ENCODE measurements around the gene ANKDD1B. TPM values are rescaled to one million over a fixed set of nuclear protein-coding genes. Genes with fewer than 3 reads are reported as not detected.

The ANKDD1B gene
- total and polyA plus RNA-seq, 9 of the 15 experiments (the other 6 are each of a cell fraction or from before 2014, with no cell fraction given), result 0.04 to 0.29 (median 0.18) TPM; not detected in 1

- TF ChIP-seq ZNF511 (CRISPR knock-in tag; IDR thresholded peaks at IDR 0.05), result no peak
- no peak for TF ChIP-seq ZNF75A (CRISPR knock-in tag; IDR thresholded peaks at IDR 0.05)
- TF ChIP-seq ESRRA (IDR thresholded peaks at IDR 0.05; ENCODE audit: borderline replicate concordance, low read depth), result no peak
- TF ChIP-seq RFX7 (CRISPR knock-in tag; IDR thresholded peaks at IDR 0.05), result no peak
- TF ChIP-seq ZNF778 (CRISPR knock-in tag; IDR thresholded peaks at IDR 0.05), result no peak
- TF ChIP-seq NONO (IDR thresholded peaks at IDR 0.05; ENCODE audit: low read depth in 2 of 2, low read length in 1 of 2), result no peak
- TF ChIP-seq PHF20 (IDR thresholded peaks at IDR 0.05; ENCODE audit: partially characterized antibody), result peak; percentile 14
- TF ChIP-seq ZBTB9 (CRISPR knock-in tag; IDR thresholded peaks at IDR 0.05), result no peak
- TF ChIP-seq RFX1 (IDR thresholded peaks at IDR 0.05), result no peak
- TF ChIP-seq YBX1 (IDR thresholded peaks at IDR 0.05), result no peak
- no peak for TF ChIP-seq CHD4 (IDR thresholded peaks at IDR 0.05; ENCODE audit: insufficient read depth, insufficient replicate concordance, low read depth, low read length, poor library complexity, severe bottlenecking)
These were observed 5.8 kb downstream of the ANKDD1B start (continued) for GRCh38 chr5:75616971-75617621.

Measured in K562 (cell line).